HG03135 (cell line): Measurements from ENCODE around the gene PEX26.
"Not testable (repeated sequence)": the region's sequence is repeated elsewhere in the genome, so short reads cannot be mapped to it uniquely, and the experiment has no call there.

ENCODE experiments used
- ATAC-seq: cut with Tn5 transposase; IDR thresholded peaks from one replicate; pipeline ENCODE4 v1.9.1; 2021; ENCODE audit warnings: mild to moderate bottlenecking, moderate library complexity; ENCODE audit not compliant: unreplicated experiment

Gene PEX26

DNA sequence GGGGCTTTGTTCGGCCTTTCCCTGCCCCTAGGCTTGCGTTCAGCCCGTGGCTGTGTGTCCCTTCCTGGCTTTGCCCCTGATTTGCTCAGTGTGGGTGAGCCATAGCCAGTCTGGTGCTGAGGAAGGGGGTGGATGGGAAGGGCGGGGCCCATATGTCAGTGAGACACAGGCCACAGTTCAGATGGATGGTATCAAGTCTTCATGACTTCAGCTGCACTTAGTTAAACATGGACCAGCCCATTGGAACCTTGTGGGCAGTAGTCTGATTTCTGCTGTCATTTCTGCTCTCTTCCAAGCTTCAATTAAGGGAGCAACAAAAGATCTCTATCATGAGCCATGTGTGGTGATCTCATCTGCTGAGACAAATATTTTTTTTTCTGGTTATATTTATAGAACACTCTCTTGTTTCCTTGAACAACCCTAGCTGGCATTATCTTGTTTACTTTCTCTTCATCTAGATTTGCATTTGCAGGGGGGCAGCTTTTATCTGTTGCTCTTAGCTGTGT is 21.6 kb upstream of the PEX26 start:
- ATAC-seq: peak; percentile 18

DNA sequence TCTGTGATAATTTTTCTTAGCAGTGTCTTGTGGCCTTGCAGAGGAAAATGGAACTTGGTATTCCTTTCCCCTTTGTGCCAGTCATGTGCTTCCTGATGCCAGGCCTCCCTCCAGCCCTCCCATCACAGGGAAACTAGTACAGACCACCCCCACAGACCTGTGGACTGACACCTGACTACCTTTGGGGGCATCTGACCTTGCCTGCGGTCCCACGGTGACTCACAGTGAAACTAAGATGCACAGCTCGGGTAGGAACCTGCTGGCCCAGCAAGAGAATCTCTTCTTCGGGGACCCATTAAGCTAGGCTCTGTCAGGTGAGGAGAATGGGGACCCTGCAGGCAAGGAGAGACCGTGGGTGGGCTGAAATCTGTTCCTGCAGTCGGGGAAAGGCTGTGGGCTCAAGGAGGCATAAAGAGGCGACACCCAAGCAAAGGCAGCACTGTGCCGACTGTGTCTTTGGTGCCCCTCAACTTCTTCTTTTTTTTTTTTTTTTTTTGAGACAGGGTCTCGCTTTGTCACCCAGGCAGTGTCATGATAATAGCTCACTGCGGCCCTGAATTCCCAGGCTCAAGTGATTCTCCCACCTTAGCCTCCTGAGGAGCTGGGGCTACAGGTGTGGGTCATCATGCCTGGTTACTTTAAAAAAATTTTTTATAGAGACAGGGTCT is 20.8 kb upstream of the PEX26 start:
- ATAC-seq: peak; percentile 67

DNA sequence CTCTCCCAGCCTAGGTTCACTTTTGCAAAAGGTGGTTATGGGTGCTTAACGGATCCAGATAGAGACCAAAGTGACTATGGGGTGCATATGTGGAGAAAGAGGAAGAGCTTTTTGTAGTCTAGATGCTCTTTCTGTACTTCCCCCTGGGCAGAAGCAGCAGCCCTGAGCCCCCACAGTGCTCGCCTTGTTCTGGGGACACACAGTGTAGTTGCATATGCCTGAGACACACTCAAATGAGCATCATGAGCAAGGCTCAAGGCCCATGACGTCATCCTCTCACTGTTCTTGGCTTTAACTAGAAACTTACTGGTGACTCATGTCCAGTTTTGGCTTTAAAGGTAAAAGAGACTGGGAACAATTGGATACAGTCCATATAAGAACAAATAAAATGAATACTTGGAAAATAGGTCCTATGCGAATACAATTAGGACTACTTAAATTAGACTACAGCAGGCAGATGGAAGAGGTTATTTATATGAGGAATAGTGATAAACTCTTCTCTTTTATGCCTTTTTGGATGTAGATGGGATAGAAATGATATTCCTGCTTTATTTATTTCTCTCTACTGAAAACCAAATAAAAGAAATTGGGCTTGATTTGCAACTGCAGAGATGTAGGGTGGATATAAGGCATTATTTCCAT is 20.1 kb upstream of the PEX26 start:
- ATAC-seq: no peak

DNA sequence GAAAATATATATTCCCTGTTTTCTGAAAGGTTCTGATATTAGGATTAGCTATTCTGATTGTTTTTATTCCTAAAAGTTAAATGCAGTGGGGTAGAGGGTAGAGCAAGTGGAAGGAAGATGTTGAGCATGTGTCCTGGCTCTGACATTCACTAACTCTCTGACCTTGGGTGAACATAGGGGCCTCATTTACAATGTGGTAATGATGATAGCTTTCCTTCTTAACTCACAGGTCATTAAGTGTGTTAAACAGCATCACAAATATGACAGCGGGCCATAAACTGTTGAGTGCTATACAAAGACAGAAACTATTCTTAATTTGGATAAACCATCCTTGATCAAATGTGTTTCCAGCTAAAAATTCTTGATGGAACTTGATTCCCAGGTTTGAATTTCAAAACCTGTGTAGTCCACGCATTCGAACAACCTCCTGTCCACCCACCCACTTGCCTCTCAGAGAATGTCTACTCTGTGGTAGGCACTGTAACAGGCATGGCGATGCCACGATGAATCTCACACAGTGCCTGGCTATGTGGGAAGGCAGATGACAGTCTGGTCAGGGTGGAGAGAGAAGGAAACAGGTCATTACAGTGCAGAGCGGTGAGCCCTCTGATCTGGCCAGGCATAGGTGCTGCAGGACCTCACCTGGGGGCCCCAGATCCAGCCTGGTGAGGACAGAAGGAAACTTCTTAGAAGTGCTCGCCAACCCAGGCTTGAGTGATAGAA is 19.3 kb upstream of the PEX26 start:
- ATAC-seq: no peak

DNA sequence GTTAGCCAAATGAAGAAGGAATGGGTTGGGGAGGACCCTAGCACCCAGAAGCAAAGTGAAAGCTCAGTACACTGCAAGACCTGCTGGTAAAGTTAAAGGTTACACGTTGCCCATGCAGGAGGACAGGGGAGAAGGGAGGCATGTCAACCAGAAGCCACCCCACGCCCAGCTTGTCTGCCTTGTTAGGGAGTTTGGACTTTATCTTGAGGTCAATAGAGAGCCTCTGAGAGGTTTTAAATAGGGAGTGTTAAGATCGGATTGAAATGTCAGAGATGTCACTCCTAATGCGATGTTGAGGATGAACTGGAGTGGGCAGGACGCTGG is 18.7 kb upstream of the PEX26 start:
- no peak for ATAC-seq

DNA sequence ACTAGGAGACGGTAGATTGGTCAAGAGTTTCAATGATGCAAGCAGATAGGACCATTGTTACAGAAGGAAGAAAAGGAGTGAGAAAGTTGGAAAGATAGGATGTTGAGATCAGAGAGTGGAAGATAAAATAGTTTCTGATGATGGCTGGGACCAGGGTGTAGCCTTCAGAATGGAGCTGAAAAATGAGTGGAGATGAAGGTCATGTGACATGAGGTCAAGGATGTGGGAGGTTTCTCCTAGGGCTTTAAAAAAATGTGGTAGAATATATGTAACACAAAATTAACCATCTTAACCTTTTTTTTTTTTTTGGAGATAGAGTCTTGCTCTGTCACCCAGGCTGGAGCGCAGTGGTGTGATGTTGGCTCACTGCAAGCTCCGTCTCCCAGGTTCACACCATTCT is 18.3 kb upstream of the PEX26 start:
- ATAC-seq: no peak

DNA sequence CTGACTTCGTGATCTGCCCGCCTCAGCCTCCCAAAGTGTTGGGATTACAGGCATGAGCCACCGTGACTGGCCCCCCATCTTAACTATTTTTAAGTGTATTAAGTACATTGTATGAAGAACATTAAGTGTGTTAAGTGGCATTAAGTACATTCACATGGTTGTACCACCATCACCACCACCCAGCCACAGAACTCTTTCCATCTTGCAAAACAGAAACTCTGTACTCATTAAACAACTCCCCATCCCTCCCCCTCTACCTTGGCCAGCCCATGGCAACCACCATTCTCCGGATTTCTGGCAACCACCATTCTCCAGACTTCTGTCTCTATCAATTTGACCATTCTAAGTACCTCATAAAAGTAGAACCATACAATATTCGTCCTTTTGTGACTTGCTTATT is 17.8 kb upstream of the PEX26 start:
- no peak for ATAC-seq

DNA sequence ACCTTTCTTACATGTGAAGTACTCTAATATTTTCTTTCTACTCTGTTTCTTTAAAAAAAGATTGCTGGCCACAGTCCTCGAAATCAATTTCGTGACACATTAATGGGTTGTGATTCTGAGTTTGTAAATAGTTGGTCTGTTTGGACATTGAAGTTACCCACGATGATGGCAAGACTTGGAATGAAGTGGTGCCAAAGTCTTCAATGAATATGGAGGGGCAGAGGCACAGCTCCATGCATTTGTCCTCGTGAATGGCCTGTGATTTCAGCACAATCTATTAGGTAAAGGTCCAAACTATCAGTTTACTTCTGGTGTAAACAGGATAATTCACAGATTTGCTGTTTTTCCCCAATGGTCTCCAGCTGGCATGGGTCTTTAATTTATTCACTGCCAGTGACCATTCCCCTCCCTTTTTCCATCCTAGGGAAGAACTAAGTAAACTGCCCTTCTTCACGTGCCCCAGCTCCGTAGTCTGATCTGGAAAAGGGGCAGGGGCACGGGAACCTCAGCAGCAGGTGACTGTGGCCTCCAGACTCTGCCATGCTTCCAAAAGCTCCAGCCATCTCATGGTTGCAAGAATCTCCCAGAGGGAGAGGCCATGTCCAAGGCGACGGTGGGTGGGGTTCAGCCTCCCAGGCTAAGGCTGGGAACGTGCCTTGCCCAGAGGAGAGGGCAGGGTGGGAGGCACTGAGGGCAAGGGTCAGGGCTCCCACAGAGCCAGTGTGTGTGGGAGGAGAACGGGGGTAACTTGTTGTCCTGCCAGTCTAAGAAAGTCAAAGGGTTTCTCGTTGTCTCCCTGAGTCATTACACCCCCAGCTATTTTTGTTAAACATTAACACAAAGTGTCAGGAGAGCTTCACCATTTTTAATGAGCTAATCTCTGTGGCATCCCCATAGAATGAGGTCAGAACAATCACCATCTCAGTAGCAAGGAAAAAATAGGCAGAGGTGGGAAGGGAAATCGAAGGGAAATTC is 16.9 kb upstream of the PEX26 start:
- ATAC-seq: no peak

DNA sequence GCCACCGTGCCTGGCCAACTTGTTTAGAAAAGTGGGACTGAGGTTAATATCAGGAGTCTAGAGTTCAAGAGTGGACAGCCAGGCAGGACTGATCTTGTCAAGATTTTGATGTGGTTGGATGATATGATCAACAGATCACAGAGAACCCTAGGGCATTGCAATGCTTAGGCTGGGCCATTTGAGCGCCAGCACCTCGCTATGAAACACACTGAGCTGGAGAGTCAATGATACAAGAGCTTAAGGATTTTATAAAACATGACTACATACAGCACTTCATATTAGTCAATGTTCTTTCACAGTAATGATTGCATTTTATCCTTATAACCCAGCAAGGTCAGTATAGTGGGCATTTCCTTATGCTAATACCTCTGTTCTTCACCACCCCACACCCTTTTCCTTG is 15.4 kb upstream of the PEX26 start:
- no peak for ATAC-seq

DNA sequence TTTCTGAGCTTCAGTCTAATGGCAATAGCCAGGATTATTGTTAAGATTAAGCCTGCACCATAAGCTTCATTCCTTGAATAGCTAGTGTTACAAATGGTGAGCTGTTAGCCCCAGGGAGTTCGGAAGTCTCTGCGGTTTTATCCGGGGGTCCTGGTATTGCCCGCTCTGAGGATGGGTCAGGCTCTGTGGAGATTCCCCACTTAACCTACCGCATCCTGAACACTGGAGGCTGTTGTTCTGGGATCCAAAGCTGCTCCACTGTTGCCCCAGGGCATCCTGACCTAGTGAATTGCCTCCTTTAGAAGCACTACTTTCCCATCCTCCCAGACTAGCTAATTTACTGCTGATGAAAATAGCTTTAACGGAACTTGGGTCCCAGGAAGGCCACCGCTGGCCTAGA is 14.5 kb upstream of the PEX26 start:
- ATAC-seq: no peak

DNA sequence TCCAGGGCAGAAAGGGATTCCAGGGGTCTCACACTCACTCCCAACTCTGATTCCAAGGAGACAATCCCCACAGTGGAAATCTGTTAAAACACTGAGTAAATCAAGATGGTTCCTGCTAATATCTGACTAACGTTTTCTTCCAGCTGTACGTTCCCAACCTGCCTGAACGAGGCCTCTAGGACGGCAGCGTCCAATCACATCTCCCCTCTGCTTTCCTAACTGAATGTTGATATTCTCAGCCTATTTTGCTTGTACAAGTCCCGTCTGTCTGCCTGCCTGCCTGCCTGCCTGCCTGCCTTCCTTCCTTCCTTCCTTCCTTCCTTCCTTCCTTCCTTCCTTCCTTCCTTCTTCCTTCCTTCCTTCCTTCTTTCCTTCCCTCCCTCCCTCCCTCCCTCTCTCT is 14.1 kb upstream of the PEX26 start:
- not testable (repeated sequence) for ATAC-seq

DNA sequence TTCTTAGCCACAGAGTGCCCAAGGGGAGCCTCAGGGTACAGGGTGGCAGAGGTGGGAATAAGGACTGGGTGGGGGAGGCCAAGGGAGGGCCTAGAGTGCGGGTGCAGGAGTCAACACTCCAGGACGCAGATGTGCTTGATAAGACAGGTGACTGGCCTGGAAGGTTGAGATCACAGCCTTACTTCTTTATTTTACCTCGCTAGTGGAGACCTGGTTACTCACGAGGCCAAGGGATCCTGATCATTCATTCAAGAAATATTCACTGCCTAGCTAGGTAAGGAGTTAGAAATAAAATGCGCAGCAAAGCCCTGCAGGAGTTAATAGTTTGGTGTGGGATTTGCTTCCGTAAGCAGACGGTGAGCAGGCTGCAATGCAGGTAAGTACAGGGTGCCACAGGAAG is 13.2 kb upstream of the PEX26 start:
- ATAC-seq: no peak

DNA sequence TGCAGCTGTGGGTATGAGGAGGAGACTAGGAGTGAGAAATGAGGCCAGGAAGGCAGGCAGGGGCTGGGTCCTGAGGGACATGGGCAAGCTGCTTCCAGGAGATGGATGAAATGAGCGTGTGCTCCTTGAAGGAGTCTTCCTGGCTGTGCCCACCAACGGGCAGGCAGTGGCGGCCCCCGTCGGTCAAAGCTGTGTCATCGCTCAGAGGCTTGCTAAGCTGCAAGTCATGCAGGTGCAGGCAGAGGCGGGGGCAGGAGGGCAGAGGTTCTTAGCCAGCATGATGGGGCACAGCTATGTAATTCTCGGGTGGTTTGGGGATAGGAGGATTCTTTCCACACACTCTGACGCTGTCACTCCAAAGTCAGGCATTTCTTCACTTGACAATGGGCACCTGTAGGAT is 12.5 kb upstream of the PEX26 start:
- ATAC-seq: no peak

DNA sequence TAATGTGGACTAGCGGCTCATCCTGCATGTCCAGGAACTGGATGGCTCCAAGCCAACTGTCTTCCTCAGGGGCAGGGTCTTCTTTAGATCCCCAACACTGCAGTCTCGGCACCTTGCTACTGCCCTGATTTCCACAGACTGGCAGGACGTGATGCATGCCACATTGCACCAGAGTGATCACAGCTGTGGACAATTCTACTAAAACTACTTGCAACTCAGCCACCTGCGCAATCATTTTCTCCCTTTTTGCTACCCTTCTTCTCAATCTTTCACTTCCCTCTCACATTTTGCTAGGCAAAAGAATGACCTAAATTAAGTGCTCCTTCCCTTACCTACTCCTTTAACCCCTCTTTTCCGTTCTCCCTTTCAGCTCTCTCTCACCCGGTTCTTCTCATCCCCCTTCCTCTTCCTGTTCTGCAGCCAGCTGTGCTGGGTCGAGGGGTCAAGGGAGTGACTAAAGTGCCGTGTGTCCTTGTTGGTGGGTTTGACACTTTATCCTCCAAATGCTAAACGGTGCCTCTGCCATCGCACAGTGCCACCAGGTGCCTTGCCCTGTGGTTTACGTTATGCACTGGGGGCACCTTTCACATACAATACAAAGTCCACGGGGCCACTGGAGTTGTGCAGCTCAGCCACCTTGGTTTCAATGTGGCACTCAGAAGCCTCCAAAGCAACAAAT is 11.5 kb upstream of the PEX26 start:
- ATAC-seq: no peak

DNA sequence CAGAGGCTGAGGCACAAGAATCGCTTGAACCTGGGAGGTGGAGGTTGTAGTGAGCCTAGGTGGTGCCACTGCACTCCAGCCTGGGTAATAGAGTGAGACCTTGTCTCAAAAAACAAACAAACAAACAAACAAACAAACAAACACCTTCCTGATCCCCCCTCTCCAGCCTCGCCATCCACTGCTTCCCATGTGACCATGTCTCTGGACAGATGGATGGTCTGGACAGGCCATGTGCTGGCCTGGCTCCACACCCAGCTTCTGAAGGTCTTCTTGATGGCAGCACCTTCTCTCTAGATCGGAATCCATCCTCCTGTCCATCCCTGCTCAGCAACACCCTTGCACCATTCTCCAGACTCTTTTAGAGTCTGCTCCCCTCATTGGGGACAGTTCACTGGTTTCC is 10.7 kb upstream of the PEX26 start:
- no peak for ATAC-seq

DNA sequence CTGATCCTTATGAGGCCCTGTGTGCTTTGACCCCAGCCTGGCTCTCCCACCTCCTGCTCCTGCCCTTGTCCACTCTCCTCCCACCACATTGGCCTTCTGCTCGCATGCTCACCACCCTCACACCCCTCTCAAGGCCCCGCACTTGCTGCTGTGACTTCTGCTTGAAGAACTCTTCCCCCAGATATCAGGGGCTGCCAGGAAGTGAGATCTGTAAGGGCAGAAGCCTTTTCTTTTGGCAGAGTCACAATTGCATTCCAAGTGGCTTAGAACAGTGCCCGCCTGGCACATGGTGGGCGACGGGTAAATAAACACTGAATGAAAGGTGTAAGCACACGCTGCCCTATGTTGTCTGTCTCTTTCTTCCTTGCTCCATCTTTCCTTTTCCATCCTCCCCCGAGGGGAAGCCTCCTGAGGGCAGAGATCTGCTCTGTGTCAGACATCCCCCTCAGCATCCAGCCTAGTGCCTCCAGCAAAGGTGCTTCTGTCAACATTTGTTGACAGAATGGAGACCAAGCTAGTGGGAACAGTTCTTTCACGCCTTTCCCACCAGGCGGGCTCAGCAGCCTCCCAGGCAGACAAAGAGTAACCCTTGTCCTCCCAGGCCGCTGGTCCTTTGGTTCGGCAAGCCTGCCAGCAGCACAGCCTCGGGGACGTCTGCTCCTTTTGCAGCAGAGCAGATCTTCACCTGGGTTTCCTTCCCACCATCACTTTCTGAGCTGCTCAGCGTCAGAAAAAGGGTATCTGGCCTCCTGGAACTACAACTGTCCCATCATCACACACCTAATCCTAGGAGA is 10.0 kb upstream of the PEX26 start:
- no peak for ATAC-seq

DNA sequence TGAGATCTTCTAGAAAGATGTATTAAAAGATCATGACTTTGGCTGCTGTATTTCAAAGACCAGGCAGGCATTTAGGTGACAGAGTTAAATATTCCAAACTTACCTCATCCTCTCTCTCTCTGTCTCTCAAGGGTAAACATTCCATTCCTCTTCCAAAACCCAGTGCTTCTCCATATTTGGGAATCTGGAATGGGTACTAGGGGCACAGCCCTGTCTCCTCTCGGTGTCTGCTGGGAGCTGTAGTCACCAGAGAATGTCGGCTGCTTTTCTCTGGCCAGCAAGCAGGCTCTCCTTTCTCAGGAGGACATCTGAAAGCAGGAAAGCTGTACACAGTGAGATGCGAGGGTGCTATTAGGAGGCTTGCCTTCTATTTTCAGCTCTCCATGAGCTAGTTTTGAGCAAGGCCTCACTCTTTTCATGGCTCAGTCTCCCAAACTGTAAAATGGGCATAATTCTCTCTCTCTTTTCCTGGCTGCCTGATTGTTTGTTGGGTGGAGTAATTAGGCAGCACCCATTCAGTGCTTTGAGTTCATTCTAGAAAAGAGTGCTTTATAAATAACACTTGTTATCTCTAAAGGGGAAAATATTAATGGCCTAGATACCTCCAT is 9.3 kb upstream of the PEX26 start:
- ATAC-seq: no peak

DNA sequence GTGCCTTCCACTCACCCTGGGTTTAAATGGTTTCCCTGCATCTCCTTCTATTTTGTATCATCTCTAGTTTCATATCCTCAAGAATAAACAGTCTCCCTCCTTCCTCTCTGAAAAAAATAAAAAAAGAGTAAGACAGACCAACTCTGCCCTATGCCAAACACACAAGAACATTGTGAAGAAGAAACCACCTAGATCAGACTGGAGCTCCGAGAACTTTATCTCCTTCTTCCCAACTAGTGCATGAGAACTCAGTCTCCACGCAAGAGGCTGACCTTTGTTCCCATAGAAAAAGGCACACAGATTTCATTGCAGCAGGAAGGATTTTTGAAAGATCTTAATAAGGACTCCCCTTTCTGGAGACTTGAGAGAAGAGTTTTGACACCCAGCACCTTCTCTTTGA is 8.7 kb upstream of the PEX26 start:
- no peak for ATAC-seq

DNA sequence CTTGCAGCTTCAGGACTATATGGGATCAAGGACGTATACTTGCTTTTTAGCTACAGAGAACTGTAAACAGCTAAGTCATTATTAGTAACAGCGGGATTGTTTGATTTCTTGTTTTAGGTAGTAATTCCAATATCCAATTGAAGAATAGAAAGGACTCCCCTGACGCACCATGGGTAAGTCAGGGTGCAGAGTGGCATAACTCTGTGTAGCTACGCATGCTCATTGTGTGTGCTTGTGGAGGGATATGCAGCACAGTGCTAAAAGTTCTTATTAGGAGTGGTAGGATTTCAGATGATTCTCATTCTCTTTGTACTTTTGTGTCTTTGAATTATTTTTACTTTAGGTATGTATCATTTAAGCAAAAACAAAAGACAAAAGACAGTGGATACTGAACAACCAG is 7.7 kb upstream of the PEX26 start:
- ATAC-seq: no peak
